DMS79 treated with DMSO at 0.1 percent for 48 hours (cell line): ENCODE results near the gene STRIP2.
"Not testable (repeated sequence)": the region's sequence is repeated elsewhere in the genome, so short reads cannot be mapped to it uniquely, and the experiment has no call there.

ENCODE experiments used
- DNase-seq: peaks from one replicate; lab custom pipeline; 2025; lab: John Stamatoyannopoulos, UW

STRIP2 gene, protein sequence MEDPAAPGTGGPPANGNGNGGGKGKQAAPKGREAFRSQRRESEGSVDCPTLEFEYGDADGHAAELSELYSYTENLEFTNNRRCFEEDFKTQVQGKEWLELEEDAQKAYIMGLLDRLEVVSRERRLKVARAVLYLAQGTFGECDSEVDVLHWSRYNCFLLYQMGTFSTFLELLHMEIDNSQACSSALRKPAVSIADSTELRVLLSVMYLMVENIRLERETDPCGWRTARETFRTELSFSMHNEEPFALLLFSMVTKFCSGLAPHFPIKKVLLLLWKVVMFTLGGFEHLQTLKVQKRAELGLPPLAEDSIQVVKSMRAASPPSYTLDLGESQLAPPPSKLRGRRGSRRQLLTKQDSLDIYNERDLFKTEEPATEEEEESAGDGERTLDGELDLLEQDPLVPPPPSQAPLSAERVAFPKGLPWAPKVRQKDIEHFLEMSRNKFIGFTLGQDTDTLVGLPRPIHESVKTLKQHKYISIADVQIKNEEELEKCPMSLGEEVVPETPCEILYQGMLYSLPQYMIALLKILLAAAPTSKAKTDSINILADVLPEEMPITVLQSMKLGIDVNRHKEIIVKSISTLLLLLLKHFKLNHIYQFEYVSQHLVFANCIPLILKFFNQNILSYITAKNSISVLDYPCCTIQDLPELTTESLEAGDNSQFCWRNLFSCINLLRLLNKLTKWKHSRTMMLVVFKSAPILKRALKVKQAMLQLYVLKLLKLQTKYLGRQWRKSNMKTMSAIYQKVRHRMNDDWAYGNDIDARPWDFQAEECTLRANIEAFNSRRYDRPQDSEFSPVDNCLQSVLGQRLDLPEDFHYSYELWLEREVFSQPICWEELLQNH

DNA sequence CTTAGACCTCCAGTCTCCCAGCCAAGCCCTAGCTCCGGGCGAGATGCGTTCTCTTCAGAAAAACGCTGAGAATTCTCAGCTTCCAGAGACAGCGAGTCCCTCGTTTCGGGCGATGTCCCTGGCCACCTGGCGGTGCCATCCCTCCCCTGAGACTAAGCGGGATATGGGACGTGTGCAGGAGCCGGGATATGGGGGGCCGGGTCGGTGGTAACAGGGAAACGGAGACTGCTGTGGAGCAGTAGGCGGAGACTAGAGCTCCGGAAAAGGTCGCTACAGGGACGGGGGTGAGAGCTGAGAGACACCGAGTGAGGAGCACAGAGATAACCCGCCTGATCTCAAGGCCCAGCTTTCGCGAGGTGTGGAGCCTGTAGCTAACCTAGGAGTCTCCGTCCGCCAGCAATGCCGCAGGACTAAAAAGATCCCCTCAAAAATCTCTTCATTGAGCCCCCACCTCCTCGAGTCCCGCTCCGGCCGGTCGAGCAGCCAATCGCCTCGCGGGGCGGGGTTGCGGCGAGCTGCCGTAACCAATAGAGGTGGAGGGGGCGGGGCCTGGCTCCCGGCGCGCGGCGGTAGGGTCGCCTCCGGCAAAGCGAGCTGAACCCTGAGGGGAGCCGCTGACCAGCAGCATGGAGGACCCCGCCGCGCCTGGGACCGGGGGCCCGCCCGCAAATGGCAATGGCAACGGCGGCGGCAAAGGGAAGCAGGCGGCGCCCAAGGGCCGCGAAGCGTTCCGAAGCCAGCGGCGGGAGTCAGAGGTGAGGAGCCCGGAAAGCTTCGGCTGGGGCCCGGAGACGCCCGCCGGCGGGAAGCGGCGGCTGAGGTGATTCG, at the start of gene STRIP2:
Gene STRIP2, plus strand, starts transcription at position 586 of the 828 bp plus-strand sequence. Its CDS starts 41 bp downstream, at position 627.
- DNase-seq = peak; percentile 91

DNA sequence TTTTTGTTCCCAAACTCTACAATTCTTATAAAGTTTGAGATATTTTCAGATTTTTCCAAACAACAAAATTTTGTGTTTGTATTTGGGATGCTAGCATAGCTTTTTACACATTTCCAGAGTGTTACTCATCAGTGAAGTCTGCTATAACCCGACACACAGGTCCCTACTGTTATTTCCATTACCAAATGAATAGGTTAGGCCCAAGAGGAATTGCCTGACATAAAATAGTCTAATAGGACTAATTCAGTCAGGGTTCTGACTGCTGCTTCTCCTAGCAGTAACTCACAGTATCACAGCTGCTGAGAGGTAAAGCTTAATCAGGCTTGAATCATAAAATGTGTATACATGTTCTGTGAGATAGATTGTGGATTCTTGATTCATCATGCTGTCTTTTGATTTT, 49.1 kb upstream of the STRIP2 start:
- DNase-seq = no peak

DNA sequence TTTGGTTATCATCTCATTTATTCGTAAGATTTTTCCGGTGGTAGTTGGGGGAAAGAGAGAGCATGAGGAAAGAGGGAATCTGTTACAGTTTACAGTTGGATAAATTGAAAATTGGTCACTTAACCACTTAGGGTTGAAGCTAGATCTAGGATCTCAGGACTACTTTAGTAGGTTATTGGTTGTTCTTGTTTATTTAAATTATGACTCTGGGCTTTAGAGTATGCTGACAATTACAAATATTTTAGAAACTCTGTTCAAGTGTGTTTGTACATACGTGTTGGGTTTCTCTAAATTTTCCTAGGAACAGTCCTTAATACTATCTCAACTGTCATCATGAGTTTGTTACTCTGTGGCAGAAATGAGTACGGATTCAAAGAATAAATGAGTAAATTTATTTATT, 48.6 kb upstream of the STRIP2 start:
- DNase-seq = no peak

DNA sequence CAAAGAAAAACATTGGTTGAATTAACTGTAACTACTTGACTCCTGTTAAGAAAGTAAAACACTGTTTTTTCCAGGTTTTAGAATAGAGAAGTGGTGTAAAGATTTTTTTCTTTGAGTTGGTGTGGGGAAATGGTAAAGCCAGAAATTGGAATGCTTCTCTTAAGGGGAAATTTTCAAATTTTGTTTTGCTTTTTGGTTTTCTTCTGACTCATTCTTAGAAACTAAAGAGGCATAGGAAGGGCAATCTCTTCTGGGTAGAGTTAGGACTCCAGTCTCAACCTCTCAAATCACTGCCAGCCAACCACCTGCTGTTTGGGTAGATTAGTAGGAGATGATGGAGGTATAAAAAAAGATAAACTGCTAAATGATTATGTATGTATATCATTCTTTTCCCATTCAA, 47.7 kb upstream of the STRIP2 start:
- DNase-seq = no peak

DNA sequence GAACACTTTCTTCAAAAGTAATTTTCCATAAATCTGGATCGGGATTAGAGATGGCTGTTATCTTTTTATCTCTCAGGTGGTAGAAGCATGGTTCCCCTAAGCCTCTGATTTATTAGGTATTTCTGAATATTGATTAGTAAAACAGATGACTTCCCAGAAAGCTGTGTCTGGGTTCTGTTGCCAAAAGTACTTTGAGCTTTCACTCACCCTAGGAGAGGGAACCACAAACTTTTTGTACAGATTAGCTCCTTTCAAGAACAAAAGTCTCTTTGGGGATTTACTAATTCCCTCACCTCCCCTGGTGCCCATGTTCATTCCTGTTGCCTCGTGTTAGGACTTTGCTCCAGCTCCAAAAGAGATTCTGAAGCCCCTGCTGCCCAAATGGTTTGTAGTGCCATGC, 46.7 kb upstream of the STRIP2 start:
- DNase-seq = no peak

DNA sequence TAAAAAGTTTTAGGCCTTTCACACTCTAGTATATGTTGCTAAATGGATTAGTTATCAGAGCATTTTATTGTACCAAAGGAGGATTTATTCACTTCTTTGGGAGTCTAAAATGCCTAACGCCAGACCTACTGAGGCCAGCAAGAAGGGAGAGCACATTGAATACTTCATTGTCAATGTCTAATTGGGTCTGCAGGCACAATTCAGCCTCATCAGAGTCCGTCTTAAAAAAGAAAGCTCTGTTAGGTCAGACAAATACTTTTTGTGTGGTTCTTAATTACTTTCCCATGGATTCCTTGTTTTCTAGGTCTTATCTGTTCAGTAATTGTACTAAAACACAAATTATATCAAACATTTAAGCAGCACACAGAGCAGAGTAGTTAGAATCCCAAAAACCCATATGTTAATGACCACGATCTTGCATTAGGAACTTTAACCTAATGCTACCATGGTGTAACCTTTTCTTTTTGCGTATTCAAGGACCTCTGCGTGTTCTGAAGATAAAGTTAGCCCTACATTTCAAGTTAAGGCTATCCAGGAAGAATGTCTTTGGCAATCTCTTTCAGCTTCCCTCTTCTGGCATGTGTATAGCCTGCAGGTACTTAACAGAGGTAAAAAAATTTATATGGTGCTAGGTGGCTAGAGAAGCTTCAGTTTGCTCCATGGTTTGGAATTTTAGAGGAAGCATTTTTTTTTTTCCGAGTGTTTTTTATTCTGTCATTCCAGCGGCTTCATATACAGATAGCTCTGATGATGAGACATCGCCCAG, 45.7 kb upstream of the STRIP2 start:
- DNase-seq = no peak

DNA sequence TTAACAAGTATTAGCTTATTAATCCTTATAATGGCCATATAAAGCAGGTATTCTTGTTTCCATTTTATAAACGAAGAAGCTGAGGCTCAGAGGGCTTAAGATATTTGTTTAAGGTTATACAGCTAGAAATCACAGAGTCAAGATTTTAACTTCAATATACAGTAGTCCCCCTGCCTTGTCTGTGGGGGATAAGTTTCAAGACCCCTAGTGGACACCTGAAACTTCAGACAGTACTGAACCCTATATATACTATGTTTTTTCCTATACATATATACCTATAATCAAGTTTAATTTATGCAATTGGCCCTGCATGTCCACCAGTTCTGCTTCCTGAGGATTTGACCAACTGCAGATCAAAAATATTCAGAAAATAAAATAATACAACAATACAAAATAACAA, 44.4 kb upstream of the STRIP2 start:
- no peak for DNase-seq

DNA sequence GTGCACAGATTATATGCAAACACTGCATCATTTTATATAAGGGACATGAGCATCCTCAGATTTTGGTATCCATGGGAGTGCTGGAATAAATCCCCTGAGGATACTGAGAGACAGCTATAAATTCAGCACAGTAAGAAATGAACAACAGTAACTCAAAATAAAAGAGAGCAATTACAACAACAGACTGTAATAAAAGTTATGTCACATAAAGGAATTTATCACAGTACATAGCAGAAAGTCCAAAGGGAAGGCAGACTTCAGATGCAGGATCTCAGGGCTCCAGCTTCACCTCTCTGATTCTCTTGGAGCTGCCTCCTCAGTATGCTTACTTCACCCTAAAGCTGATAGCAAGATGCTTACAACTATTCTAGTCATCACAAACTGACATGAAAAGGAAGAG, 43.9 kb upstream of the STRIP2 start:
- no peak for DNase-seq

DNA sequence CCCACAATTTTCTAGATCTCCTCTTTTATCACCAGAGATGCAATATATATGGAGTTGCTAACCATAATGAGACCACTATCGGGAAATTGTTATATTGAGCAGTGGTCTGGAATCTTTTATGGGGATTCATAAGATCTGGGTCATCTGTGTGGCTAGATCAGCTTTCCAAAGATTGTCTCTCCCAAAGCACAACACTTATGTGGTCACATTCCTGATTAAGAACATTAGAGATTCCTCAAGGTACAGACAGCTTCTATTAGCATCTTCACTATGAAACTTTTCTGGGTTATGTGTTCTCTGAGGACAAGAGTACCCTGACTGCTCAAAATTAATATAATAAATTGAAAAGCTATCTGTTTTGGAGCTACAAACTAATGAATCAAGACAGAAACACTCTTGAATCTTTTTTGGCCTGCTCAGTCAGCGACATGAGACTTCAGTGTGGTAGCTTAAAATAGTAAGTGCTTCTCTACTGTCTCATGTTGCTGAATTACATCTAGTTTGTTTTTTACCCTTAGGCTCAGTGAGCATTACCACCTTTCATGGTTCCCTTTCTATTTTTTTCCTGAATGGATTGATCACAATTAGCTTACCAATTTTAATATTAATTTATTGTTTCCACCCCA, 42.6 kb upstream of the STRIP2 start:
- no peak for DNase-seq

DNA sequence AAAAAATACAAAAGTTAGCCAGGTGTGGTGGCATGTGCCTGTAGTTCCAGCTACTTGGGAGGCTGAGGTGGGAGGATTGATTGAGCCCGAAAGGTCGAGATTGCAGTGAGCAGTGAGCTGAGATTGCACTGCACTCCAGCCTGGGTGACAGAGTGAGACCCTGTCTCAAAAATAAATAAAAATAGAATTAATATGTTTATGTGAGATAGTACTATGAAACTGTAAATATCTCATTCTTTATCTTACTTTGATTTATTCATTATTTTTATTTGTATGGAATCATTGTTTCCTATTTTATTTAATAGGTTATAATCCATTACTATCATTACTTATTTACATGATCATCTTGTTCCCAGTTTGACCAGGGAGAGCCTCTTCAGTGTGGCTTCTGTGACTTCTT, 41.0 kb upstream of the STRIP2 start:
- DNase-seq = no peak

DNA sequence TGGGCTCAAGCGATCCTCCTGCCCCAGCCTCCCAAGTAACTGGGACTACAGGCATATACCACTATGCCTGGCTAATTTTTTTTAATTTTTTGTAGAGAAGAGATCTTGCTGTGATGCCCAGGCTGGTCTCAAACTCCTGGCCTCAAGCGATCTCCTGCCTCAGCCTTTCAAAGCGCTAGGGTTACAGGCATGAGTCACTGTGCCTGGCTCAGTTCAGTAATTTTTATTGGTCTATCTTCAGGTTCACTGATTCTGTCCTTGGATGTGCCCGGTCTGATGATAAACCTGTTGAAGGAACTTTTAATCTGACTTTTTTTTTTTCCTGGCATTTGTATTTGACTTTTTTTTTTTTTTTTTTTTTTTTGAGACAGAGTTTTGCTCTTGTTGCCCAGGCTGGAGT, 40.1 kb upstream of the STRIP2 start:
- no peak for DNase-seq

DNA sequence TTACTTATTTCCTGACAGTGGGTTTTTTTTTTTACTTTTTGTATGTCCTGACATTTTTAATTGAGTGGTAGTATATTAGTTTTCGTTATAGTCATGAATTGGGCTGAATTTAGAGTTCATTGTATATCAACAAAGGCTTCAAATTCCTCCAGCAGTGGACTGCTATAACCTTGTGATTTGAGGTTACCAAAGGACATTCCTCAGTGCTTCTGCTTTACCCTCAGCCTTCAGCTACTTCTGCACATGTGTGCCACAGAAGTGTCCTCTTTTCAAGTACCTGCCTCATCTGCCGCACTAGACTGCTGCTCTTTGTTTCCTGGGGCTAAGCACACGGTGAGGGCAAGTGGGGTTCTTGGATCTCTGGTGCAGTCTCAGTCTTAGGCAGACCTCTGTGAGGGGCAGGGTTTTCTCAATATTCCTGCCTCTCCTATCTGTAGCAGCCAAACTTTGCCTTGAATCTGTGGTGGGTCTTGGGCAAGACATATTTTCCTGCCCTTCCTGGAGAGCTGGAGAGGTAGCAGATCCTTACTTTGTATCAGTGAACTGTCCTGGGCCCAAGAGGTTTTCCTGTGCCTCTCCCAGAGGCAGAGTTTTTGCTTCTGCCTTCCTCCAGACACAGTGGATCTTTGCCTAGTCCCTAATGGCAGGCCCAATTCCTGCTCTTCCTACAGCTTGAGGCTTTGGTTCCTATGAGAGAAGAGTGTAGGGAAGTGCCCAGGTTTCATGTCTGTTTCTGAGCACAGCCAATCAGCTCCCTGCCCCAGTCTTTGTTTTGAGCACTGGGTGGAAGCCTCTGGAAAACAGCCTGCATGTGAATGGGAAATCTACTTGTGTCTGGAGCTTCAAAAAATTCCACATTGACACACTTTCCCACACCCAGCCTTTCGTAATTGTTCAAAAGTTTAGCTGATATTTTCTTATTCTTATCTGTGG, 39.0 kb upstream of the STRIP2 start:
- DNase-seq = no peak

DNA sequence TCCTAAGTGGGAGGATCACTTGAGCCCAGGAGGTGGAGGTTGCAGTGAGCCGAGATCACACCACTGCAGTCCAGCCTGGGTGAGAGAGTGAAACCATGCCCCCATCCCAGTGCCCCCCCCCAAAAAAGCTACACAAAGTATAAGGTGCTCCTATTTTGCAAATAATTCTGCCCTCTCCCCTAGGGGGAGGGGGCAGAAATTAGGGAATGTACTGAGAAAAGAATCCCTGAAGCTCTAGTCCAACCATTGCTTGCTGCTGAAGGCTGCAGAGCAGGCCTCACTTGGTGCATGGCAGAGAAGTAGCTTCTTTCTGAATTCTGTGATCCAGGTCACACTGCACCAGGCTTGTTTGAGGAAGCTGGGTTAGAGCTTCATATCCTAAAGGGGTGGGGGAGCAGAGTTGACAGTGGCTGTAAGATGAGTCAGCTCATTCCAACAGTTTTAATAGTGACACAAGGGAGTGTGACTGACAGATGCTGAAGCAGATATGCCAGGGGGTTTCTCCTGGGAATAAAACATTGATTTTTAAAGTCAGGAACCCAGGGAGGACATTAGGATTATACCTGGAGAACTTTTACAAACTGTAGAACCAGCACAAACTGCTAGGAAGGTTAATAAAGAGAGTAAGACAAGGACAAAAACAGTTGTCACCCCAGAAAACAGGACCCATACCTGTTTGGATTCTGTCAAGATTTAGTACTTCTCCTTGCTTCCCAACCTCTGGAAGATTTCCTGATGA, 32.8 kb upstream of the STRIP2 start:
- DNase-seq = no peak

DNA sequence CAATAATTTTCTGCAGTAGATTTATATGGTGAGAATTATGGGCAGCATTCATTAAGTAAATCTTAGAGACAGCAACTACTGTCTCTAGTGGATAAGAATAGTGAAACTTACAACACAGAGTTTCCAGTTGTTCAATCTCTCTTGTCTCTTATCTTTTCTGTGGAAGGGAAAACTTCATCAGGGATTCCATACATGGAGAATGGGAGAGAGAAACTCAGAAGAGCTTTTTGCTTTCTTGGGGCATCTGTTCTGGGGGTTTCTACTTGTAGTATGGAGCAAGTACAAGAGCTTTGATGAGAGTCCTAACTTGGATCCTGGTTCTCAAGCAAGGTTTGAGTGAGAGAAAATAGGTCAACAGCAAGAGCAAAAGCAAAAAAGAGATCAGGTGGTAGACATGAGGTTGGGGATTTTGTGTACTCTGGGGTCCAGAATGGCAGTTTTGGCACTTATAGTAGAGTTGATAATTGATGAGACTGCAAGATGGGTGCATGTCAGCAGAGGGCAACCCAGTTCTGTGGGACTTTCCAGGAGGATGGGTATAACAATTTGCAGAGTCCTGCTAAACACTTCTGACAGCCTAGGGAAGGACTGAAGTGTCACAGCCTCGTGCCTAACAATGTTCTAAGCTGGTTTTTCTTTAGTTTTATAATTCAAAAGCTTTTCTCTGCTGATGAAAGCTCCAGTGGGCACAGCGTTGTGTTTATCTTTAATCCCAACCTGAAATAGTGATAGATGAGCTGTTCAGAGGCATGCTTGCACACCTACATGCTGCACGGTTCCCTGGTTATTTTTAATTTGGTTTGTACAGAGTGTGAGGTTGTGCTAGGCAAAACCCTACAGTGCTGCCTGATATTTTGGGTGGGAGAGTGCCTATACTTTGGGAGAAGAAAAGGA, 32.0 kb upstream of the STRIP2 start:
- DNase-seq = no peak

DNA sequence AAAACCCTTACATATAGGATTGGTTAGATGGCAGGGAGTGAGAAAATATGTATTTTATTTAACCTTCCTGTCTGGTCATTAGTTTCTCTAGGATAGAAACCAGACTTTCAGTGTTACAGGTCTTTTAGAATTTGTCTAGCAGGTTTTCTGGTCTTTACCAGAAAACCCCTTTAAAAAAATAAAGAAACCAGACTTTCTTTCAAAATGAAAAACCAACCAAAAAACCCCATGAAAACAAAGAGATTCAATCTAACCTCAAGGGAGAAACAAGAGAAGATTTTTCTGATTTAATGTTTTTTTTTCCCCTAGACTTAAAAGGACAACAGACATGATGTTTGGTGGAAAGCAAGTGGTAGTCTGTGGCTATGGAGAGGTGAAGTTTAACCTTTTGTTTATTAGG, 28.7 kb upstream of the STRIP2 start:
- no peak for DNase-seq

DNA sequence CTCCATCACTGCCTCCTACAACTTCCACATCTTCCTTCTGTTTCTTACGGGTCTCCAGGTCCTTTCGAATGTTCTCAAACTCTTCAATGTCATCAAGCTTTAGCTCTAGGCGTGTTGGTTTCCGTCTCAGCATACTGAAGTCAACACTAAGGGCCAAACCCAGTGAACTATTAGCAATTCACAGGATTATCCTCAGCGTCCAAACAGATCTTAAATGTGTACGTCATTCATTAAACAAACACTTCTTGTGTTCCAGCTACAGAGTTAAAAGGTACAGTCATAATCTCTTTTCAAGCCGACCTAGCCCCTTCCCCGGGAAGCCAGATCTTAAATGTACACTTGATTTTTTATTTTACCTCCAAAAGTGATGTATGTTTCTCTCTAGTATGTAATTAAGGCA, 24.0 kb upstream of the STRIP2 start:
- DNase-seq = not testable (repeated sequence)

DNA sequence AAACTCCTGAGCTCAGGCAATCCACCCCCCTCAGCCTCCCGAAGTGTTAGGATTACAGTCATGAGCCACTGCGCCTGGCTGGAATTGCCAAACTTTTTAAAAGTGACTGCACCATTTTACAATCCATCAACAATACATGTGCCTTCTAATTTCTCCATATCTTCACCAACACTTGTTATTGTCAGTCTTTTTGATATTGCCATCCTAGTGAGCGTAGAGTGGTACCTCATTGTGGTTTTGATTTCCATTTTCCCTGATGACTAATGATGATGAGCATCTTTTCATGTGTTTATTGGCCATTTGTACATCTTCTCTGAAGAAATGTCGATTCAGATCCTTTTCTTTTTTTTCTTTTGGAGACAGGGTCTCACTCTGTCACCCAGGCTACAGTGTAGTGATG, 21.7 kb upstream of the STRIP2 start:
- DNase-seq = no peak

DNA sequence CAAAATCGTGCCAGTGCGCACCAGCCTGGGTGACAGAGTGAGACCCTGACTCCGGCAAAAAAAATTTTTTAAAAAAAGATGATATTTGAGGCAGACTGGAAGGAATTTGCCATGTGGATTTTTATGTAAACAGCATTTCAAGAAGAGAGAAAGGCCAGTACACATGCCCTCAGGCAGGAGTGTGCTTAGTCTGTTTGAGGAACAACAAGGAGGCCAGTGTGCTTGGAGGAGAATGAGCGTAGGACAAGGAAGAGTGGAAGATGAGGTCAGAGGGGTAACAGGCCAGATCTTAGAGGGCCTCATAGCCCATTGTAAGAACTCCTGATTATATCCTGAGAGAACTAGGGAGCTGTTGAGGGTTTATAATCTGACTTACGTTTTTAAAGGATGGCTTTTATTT, 17.2 kb upstream of the STRIP2 start:
- DNase-seq = no peak
